Measurements from ENCODE around the gene VANGL1. TPM values are rescaled to one million over a fixed set of nuclear protein-coding genes. Genes with fewer than 3 reads are reported as not detected.

Gene VANGL1
- total RNA-seq, 1 experiment from 2014 or later, result 22.7 TPM

DNA sequence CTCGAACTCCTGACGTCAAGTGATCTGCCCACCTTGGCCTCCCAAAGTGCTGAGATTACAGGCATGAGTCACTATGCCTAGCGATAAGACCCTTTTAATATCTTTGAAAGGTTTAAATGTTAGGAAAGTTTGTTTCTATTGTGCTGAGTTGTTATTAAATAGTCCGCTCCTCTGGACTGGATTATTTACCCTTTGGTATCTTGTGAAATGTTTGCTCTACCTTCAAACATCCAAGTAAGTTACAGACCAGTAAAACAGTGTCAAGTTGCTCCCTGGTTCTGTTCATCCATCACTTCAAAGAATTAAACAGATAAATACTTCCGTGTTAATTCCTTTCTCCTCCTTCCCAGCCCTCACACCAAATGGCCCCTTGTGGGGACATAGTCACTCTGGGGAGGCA is 82.0 kb downstream of the VANGL1 start:
- no peak for TF ChIP-seq TCF7L2 (IDR thresholded peaks at IDR 0.05; ENCODE audit: low read depth, low read length)
- TF ChIP-seq, protein P1, sequence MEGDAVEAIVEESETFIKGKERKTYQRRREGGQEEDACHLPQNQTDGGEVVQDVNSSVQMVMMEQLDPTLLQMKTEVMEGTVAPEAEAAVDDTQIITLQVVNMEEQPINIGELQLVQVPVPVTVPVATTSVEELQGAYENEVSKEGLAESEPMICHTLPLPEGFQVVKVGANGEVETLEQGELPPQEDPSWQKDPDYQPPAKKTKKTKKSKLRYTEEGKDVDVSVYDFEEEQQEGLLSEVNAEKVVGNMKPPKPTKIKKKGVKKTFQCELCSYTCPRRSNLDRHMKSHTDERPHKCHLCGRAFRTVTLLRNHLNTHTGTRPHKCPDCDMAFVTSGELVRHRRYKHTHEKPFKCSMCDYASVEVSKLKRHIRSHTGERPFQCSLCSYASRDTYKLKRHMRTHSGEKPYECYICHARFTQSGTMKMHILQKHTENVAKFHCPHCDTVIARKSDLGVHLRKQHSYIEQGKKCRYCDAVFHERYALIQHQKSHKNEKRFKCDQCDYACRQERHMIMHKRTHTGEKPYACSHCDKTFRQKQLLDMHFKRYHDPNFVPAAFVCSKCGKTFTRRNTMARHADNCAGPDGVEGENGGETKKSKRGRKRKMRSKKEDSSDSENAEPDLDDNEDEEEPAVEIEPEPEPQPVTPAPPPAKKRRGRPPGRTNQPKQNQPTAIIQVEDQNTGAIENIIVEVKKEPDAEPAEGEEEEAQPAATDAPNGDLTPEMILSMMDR (IDR thresholded peaks at IDR 0.05), result no peak
- no peak for TF ChIP-seq SIN3A (IDR thresholded peaks at IDR 0.05; ENCODE audit: borderline replicate concordance, insufficient read depth, low read depth, low read length)
- no peak for TF ChIP-seq POLR2AphosphoS5 (IDR thresholded peaks at IDR 0.05; ENCODE audit: low read depth, low read length)
- Histone ChIP-seq H3K4me3 (ENCODE audit: low read depth in 2 of 2, low read length in 2 of 2) (no peak overlapping the region), H3K4me1 (ENCODE audit: control insufficient read depth, insufficient read depth, low read length) (no peaks in the 10 kb centered on the region), H3K27ac (ENCODE audit: low read length) (no peak overlapping the region), H3K9me3 (ENCODE audit: control insufficient read depth, insufficient read depth, low read depth, low read length) (no peaks in the 10 kb centered on the region), H3K36me3 (ENCODE audit: control insufficient read depth, insufficient read depth, low read length) (no peaks in the 10 kb centered on the region), H3K27me3 (ENCODE audit: control insufficient read depth, insufficient read depth, low read length) (no peaks in the 10 kb centered on the region)
- no peak for ATAC-seq
- in situ Hi-C loops (cut with HindIII; ENCODE audit: low pct_unique_long_range_greater_than_20kb, low sequenced_read_pairs), result no loop called here
- intact Hi-C loops (cut with micrococcal nuclease; ENCODE audit: unreplicated experiment), result no loop called here
- POLR2A ChIA-PET, result no interaction called here
- BruUV-seq (replicated peaks), result no TSS peak
- CTCF ChIA-PET, result no interaction called here
- no peak for DNase-seq (ENCODE audit: low read depth, low spot score)

DNA sequence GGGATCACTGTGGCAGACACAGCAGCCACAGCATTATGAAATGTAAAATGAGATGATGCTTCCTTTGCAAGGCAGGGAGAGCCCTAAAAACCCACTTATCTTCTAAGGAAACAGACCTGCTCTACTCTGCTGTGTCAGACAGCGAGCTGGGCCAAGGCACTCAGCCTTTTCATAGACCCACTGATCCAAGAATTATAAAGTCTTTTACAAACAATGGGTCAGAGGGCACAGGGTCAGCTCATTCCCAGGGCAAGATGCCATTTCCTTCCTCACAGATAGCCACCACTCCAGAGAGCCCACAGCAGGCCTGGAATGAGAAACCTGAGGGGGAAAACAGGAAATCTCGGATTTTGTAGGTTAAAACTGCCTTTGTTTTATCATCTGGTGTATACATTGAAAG is 83.8 kb downstream of the VANGL1 start:
- H3K4me1 ChIP-seq (ENCODE audit: control insufficient read depth, insufficient read depth, low read length), result no peaks in the 10 kb centered on the region
- H3K9me3 ChIP-seq (ENCODE audit: control insufficient read depth, insufficient read depth, low read depth, low read length), result no peaks in the 10 kb centered on the region
- no peaks in the 10 kb centered on the region for H3K36me3 ChIP-seq (ENCODE audit: control insufficient read depth, insufficient read depth, low read length)
- no peak overlapping the region for H3K27ac ChIP-seq (ENCODE audit: low read length)
- intact Hi-C loops (cut with micrococcal nuclease; ENCODE audit: unreplicated experiment), result no loop called here
- no peak for ATAC-seq
- no peak overlapping the region for H3K4me3 ChIP-seq (ENCODE audit: low read depth in 2 of 2, low read length in 2 of 2)
- DNase-seq (ENCODE audit: low read depth, low spot score), result no peak
- no TSS peak for BruUV-seq (replicated peaks)
- TF ChIP-seq, protein P2, sequence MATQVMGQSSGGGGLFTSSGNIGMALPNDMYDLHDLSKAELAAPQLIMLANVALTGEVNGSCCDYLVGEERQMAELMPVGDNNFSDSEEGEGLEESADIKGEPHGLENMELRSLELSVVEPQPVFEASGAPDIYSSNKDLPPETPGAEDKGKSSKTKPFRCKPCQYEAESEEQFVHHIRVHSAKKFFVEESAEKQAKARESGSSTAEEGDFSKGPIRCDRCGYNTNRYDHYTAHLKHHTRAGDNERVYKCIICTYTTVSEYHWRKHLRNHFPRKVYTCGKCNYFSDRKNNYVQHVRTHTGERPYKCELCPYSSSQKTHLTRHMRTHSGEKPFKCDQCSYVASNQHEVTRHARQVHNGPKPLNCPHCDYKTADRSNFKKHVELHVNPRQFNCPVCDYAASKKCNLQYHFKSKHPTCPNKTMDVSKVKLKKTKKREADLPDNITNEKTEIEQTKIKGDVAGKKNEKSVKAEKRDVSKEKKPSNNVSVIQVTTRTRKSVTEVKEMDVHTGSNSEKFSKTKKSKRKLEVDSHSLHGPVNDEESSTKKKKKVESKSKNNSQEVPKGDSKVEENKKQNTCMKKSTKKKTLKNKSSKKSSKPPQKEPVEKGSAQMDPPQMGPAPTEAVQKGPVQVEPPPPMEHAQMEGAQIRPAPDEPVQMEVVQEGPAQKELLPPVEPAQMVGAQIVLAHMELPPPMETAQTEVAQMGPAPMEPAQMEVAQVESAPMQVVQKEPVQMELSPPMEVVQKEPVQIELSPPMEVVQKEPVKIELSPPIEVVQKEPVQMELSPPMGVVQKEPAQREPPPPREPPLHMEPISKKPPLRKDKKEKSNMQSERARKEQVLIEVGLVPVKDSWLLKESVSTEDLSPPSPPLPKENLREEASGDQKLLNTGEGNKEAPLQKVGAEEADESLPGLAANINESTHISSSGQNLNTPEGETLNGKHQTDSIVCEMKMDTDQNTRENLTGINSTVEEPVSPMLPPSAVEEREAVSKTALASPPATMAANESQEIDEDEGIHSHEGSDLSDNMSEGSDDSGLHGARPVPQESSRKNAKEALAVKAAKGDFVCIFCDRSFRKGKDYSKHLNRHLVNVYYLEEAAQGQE (IDR thresholded peaks at IDR 0.05; ENCODE audit: insufficient read depth in 1 of 2, low read depth in 2 of 2, low read length in 1 of 2), result no peak
- TF ChIP-seq TCF7L2 (IDR thresholded peaks at IDR 0.05; ENCODE audit: low read depth, low read length) (no peak), POLR2AphosphoS5 (IDR thresholded peaks at IDR 0.05; ENCODE audit: low read depth, low read length) (no peak), SIN3A (IDR thresholded peaks at IDR 0.05; ENCODE audit: borderline replicate concordance, insufficient read depth, low read depth, low read length) (no peak)
- TF ChIP-seq, protein P1 (IDR thresholded peaks at IDR 0.05), result no peak
- no peaks in the 10 kb centered on the region for H3K27me3 ChIP-seq (ENCODE audit: control insufficient read depth, insufficient read depth, low read length)
- CTCF ChIA-PET, result no interaction called here
- in situ Hi-C loops (cut with HindIII; ENCODE audit: low pct_unique_long_range_greater_than_20kb, low sequenced_read_pairs), result no loop called here
- POLR2A ChIA-PET, result interaction anchor here (0.5 to 0.6 kb wide), 3 partner anchors 20 to 873 kb away, joined by 7 to 10 read pairs (median 8); no protein-coding TSS in a partner anchor
